Limb (tissue), 2 donors: Measurements from ENCODE around the gene CNTNAP2.

Source experiments
- DNase-seq, 2 donors: peaks; one replicate each; pipeline ENCODE4 v3.0.0-alpha.2; 2016; ENCODE audit errors: extremely low spot score in 2 of 2

The CNTNAP2 gene

DNA sequence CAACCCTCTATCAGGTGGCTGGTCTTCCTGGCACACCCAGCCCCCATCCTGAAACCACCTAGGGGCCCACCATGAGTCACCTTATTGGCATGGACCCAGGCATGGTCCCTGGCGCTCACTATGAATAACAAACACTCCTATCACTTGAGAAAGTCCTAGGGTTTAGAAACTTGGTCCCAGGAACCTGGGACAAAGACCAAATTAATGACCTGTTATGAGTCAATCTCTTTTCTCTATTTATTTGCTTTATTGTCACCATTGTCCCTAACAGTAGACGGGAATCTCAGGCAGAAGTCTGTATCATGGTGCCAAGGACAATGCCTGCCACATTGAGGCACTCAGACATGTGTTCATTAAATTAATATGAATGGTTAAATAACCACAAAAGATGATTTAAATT, 1874.3 kb downstream of the CNTNAP2 start:
- no peak for DNase-seq

DNA sequence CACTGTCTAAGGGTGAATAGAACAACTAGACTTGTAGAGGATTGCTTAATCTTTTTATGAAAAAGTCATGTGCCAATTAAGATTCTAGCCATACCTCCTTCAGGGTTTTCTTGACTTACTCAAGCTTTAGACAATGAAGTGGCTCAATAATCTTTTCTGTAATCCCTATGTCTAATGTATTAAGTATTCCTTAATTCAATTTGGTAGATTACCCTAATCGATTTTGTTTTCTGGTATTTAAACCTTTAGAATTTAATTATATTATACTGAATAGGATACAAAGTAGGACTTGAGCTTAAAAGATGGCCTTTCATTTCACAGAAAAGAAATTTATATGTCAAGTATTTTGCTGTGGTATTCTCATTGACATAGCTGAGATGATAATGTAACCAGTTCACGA, 1876.1 kb downstream of the CNTNAP2 start:
- no peak for DNase-seq

DNA sequence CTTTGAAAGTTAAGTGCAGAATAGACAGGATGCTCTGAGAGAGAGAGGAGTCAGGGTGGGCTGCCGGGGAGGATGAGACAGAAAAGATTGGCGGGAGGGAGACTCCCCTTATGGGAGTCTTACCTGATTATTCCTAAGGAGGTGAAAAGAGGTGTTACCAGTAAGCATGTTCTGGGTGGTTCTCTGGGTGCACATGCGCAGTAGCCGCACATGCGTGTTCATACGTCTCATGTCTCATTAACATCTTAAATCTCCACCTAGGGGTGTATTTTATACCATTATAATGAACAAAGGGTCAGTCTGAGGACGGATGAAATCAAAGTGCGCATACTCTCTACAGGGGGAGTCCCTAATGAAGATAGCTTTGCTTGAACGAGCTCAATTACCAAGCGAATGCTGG, 1881.0 kb downstream of the CNTNAP2 start:
- DNase-seq = no peak

DNA sequence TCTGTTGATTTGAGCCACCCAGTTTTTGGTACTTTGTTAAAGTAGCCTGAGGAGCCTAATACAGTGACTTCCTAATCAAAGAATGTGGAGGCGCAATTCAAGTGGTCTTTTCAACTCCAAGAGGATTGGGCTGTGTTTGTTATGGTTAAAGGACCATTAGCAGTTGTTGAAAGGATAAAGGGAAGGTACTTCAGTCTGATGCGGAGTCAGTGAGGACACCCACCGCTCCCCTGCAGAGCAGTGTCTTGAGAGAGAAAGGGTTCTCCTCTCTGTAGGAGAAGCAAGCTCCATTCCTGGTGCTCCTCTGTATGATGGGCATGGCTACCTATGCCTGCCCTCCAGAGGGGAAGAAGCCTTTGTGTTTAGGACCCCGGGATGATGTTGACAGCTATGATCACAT, 1883.4 kb downstream of the CNTNAP2 start:
- DNase-seq = no peak

DNA sequence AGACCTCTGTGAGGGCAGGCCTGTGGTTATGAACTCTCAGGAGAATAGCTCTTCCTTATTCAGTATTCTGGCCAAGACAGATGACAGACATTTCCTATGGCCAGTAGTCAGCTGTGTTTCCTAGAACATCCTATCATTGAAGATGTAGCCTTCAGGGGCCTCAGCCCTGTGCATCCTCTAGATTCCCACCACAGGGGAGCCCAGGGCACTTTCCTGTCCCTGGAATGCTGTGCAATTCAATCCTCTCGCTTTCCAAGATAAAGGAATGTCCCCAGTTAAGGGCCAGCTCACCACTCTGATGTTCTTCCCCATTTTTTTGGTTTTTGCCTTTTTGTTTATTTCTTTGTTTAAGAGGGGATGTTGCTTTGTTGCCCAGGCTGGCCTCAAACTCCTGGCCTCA, 1895.2 kb downstream of the CNTNAP2 start:
- no peak for DNase-seq

DNA sequence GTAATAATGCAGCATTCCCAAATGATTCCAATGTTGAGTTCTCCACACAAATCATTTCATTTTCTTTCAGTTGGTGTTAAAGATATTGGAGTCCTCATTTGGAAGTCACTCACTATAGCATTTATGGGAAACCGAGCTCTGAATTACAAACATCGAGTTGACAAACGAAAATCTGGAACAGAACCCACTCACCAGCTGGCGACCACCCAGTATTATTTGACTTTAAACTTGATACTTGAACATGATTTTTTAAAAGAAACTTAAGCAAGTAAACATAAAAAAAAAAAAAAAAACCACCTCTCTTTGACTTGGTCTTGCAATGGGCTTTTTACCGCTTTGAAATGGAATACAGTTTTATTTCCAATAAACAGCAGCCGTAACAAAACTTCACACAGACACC, 1897.4 kb downstream of the CNTNAP2 start:
- no peak for DNase-seq

DNA sequence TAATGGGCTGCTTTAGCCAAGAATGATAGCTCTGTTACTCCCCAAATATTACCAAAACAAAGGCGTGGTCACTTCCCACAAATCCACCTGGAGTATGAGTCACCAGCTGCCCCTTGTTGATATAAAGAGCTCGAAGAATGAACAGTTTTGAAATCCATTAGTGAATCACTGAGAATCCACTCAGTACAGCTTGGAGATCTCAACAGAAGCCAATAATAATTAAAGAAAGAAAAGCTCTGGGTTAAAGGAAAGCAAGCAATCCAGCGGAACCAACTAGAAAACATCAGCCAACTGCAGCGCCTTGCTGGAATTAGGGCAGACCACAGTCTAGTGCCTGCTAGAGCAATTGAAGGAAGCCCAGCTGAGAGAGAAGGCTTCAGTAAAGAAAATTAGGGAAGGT, 1897.9 kb downstream of the CNTNAP2 start:
- no peak for DNase-seq

DNA sequence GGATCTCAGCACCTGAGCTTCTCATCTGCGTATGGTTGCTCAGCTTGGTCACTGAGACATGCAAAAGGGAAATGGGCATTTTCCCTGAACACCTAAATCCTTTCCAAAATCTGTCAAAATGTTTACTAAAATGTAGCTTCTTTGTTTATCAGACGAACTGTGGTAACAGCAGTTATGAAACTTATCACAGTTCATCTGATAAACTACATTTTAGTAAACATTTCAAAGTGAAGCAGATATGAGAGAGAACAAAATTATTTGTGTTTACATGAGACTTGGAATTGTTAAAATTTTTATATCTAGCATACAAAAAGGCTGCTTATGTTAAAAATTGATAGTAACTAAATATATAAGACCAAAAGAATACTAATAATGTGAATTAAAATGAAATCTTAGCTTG, 1900.5 kb downstream of the CNTNAP2 start:
- DNase-seq = no peak

DNA sequence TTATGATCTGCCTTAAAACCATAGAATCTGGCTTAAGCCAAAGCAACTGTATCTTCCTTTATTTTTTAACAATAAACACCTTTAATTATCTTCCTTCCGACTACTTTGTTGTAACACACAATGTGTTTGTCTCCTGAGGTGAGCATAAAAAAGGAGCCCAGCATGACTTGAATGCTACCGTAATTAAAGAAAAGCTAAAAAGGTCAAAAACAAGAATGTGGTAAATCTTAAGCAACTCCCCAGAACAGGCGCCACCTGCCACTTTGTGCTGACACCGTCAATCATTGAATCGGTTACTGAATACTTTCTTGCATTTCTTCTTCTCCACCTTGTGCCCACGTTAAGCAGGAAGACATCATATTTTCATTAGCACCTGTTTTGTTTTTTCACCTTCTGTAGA, 1904.1 kb downstream of the CNTNAP2 start:
- no peak for DNase-seq

DNA sequence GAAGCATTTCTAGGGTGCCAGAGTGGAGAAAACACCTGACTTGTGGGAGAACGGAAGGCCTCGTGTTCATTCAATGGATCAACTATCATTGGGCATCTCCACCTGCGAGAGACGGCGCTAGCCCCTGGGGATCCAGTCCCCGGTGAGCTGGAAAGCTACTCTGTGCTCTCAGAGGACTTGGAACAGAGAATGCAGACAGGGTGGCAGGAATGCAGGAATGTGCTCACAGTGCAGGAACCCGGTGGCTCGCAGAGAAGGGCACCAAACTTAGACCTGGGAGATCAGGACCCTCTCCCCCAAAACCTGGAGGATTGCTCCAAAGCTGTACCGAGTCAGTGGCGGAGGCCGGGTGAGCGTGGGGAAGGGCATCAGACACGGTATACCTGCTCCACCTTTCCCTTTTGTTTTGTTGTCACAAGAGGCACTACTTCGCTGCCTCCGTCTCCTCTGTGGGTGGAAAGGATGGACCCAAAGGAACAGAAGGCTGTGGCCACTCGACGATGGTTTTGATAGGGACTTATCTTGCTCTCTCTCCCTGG, 1905.0 kb downstream of the CNTNAP2 start:
- DNase-seq = no peak

DNA sequence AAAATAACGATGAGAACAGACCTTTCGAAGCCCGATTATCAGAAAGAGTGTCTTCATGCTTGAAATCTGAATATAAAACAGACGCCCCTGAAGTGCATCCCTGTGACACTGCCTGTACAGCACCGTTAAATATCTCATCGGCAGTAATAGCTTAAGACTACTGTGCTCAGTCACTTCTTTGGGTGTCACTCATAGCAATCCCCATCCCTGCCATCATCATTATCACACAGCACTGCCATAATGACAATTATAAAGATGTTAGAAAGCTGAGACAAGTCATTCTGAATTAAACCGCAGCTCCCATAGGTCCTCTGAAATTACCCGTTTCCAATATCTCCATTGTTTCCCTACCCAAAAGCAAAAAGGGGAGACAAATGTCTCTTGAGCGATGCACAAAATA, 1906.2 kb downstream of the CNTNAP2 start:
- DNase-seq = no peak

DNA sequence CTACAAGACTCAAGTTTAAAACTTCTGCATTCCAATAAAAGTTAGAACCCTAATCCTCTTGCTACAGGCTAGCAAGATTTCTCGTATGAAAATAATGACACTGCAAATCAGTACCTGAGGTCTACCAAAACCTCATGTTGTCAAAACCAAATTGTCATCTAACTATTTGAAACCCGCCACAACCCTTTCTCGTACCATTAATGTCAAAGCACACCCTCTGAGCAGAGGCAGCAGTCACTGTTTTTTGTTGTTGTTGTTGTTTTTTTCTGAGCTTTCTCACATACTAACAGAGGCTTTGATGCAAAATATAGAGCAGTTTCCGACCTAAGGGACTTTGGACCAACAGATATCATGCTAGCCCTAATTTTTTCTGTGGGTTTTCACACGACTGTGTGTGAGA, 1910.1 kb downstream of the CNTNAP2 start:
- no peak for DNase-seq

DNA sequence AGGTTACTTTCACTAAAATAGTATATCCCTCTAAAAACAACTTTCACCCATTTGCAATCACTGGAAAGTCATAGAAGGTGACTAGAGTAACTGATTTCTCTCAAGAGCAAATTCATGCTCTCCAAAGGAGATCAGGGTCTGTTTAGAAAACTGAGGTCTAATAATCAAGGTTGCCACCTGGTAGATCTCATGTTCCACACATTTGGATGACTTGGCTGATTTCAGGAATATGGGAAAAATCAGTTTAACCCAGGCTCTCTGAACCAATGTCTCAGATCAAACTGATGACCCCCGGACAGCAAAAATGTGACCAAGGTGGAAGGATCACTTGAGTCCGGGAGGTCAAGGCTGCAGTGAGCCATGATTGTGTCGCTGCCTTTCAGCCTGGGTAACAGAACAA, 1911.6 kb downstream of the CNTNAP2 start:
- no peak for DNase-seq

DNA sequence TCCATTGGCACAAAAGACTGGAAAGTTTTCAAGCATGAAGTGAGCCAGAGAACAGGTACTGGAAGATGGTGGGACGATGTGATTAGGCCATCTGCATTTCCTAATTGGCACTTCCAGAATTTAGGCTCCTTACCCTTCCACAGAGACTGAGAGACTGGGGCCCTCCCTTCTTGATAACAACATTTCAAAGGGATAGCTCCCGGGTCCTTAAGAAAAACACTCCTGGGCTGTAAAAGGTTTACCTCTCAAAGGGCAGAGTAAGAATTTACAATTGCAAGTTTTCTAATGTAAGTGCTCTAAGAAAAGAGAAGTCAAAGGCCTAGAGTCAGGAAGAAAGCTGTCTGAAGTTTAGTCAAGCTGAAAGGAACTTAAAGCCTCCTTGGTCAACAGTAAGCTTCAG, 1914.4 kb downstream of the CNTNAP2 start:
- DNase-seq = no peak

DNA sequence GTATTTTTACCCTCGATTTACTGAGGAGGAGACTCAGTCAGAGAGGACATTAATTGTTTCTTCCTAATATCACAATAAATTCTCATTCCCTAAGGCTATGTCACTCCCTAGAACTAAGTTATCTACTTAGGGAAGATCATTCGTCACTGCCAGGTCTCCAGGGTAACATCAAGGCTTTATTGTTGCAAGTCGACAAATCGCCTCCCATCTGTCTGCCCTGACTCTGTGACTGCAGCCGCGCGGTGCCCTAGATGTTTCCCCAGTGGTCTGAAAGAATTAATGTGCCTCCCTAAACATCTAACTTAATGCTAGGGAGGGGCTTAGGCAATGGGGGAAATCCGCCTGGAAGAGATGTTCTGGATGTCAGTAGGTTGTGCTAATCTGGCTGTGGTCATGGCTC, 1915.2 kb downstream of the CNTNAP2 start:
- no peak for DNase-seq

DNA sequence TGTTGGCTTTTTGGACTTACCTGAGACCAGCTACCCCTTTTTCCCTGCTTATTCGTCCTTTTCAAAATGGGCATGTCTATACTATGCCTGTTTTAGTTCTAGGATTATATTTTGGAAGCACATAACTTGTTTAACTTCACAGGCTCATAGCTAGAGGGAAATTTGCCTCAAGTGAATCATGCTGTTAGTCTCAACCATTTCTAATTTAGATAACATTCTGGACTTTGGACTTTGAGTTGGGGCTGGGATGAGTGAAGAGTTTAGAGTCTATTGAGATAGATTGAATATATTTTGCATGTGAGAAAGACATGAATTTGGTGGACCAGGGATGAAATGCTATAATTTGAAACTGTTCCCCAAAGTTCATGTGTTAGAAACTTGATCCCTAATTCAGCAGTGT, 1919.3 kb downstream of the CNTNAP2 start:
- no peak for DNase-seq

DNA sequence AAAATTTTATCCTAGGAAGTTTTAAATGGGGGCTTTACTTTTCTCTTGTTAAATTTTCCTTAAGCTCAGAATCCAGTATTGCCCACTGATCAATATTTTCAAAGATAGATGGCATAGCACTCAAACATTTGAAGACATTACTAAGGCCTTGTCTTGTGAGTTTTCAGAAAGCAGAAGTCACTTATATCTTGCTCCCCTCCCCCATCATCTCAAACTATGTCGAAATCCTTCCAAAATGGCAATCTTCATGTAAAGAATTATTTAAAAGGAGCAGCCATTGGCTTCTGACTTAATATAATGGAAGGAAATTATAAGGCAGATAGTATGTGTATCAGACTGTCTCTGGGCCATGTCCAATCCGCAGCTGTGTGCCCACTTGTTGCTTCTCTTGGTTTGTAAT, 1920.4 kb downstream of the CNTNAP2 start:
- DNase-seq = no peak

DNA sequence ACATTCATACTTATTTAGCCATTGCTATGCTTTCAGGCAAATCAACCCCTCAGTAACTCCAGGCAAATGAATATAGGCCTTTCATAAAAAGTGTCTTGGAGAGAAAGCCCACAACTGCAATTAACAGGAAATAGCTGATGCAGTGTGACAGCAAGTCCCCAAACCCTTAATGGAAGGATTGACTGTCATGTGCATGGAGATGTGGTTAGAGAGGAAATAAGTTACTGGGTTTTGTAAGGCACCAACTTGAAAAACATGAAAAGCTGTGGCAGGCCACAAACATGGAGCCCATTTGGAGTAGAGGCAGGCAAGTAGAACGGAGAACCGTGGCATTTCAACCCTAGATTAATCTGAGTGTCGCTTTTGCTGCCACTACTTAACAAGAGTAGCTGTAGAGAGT, 1924.6 kb downstream of the CNTNAP2 start:
- no peak for DNase-seq

DNA sequence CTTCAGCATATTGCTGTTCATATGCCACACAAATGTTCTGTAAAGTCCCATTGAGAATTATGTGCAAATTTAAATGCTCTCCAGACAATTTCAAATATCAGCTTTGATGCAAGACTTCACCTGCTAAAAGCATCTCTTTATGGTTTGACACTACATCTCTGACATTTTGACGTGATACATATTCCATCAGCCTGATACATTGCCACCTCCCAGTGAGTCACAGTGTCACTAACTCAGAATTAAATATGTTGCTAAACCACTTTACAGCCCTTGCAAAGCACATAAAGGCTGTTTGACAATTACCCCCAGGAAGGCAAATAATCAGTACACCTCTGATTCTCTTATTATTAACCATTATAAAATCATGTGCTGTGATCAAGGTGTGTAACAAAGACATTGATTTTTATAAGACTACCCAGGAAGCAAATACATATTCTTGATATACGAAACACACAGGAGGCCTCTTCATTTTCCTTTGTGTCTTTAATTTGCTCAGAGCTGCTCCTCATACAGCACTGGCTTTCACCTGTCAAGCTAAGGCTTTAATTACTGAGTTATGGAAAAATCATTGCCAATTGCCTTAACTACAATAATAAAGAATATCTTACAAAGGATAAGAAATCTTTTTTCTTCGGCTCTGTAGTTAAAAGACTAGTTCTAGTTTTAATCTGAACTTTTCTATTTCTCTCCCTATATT, 1926.5 kb downstream of the CNTNAP2 start:
- DNase-seq = no peak

DNA sequence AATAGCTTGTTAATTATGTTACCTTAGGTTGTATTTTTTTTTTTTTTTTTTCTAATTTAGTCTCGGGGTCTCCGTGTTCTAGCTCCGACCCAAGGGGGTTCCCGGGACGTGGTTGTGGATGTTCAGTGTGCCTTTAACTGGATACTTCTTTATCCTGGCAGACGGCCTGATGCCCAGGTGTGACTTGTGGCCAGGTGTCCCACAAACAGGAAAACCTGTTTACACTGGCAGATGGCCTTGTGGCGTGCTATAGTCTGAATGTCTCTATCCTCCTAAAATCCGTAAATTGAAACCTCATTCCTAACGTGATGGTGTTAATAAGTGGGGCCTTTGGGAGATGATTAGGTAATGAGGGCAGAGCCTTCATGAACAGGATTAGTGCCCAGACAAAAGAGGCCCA, 1927.6 kb downstream of the CNTNAP2 start:
- DNase-seq = no peak

DNA sequence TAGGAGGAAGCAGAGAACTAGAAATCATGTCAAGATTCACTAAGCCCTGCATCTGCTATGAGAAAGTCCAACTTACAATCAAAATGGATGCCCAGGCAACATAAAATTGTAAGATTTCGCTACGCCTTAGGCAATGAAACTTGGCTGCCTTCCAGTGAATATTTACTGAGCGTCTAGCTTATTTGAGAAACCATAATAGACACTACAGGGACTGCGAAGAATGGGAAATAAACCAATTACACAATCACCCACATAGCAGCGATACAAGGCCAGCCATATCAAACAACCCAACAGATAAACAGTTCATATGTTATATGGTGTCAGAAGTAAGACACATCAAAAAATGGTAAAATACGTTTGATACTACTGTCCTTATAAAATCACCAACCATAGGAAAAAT, 1928.9 kb downstream of the CNTNAP2 start:
- DNase-seq = no peak

DNA sequence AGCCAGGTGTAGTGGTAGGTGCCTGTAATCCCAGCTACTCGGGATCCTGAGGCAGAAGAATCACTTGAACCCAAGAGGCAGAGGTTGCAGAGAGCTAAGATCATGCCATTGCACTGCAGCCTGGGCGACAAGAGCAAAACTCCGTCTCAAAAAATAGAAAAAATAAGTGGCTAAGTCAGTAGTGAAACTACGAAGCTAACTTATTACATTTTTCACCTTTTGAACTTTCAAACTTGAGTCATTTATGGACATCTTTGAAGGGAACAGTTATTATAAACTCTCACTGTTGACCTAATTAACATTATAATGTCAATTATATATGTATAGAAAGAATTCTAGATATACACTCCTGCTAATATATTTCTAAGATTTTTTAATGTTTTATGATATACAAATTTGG, 1932.5 kb downstream of the CNTNAP2 start:
- DNase-seq = no peak

DNA sequence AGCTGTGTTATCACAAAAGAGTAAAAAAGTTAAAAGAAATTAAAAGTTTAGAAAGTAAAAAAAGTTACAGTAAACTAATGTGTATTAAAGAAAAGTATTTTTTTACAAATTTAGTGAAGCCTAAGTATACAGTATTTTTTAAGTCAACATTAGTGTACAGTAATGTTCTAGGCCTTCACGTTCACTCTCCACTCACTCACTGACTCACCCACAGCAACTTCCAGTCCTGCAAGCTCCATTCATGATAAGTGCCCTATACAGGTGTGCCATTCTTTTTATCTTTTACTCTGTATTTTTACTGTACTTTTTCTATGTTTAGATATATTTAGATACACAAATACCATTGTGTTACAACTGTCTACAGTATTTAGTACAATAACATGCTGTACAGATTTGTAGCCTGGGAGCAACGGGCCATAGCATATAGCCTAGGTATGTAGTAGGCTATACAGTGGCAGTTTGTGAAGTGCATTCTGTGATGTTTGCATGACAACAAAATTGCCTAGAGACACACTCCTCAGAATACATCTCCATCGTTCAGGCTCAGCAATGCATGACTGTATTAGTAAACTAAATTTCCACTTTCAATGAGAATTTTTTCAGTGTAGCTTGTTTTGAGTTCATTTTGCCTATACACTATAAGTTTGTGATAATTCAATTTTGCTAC, 1934.0 kb downstream of the CNTNAP2 start:
- no peak for DNase-seq
